Gastroesophageal sphincter (tissue), 3 donors: ENCODE measurements around the gene GPC1.
A peak's percentile ranks its signal among the peaks of the same experiment; 100 is the strongest.

Experiments
- EP300 ChIP-seq: sonication (generic); formaldehyde crosslinking; IDR thresholded peaks from one replicate; pipeline ENCODE4 v1.6.1; 2017; ENCODE audit warnings: antibody characterized with exemption, mild to moderate bottlenecking
- POLR2A ChIP-seq, 2 donors: fragments of 450-650 bp; IDR thresholded peaks; one replicate each; pipeline ENCODE4 v1.6.1; 2017; ENCODE audit warnings: antibody characterized with exemption in 2 of 2, mild to moderate bottlenecking in 2 of 2, moderate library complexity in 1 of 2
- POLR2AphosphoS5 ChIP-seq: sonication (generic); formaldehyde crosslinking; IDR thresholded peaks from one replicate; pipeline ENCODE4 v1.6.1; 2017; ENCODE audit warnings: antibody characterized with exemption
- TF ChIP-seq, protein P1 (sequence below), 4 experiments: fragments of 200-600 bp in 2 of 4; fragments of 450-650 bp in 2 of 4; sonication (generic) in 1 of 4; IDR thresholded peaks; one replicate each; pipeline ENCODE4 v1.5.1; 2017 to 2019; ENCODE audit warnings: antibody characterized with exemption in 4 of 4, mild to moderate bottlenecking in 2 of 4, moderate library complexity in 2 of 4

DNA sequence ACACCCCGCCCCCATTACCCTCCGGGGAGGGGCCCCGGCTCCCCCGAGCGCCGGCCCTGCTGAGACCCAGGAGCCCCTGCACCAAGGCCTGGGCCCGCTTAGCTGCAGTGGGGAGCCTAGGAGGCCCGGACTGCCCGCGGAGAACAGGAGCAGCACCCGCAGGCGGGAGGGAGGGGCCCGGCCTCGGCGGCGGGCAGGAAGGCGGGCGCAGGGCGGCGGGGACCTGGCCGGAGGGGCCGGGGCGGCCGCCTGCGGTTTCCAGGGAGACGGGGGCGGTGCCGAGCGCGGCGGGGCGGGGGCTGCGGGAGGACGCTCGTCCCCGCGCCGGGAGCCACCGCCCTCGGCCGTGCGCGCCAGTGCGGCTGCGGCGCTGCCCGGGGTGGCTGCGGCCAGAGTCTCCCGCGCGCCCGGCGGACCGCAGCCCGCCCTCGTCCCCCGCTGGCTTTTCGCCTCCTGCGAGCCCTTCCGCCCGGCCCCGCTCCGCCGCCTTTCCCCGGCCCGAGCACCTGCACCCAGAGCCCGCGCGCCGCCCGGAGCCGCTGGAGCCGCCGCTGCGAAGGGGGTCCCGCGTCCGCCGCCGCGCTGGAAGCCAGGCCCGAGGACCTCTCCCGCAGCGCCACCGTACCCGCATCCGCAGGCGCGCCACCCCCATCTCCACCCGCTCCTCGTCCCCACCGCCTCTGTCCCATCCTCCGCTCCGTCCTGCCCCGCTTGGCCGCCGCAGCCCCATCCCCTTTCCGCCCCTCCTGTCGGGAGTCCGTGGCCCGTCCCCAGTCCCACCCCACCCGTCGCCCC, 17.2 kb downstream of the GPC1 start:
- TF ChIP-seq POLR2AphosphoS5 (no peak), POLR2A (IDR thresholded peaks at IDR 0.05) (peak in 1 of 2 donors; percentile 45), EP300 (no peak)
- TF ChIP-seq, protein P1, sequence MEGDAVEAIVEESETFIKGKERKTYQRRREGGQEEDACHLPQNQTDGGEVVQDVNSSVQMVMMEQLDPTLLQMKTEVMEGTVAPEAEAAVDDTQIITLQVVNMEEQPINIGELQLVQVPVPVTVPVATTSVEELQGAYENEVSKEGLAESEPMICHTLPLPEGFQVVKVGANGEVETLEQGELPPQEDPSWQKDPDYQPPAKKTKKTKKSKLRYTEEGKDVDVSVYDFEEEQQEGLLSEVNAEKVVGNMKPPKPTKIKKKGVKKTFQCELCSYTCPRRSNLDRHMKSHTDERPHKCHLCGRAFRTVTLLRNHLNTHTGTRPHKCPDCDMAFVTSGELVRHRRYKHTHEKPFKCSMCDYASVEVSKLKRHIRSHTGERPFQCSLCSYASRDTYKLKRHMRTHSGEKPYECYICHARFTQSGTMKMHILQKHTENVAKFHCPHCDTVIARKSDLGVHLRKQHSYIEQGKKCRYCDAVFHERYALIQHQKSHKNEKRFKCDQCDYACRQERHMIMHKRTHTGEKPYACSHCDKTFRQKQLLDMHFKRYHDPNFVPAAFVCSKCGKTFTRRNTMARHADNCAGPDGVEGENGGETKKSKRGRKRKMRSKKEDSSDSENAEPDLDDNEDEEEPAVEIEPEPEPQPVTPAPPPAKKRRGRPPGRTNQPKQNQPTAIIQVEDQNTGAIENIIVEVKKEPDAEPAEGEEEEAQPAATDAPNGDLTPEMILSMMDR (IDR thresholded peaks at IDR 0.05), result no peak
